ENCODE results near the gene FUBP3. TPM values are rescaled to one million over a fixed set of nuclear protein-coding genes. Genes with fewer than 3 reads are reported as not detected.
"Not testable (repeated sequence)": the region's sequence is repeated elsewhere in the genome, so short reads cannot be mapped to it uniquely, and the experiment has no call there.

FUBP3 gene
- total RNA-seq, 1 donor from 2014 or later: 37.4 TPM

DNA sequence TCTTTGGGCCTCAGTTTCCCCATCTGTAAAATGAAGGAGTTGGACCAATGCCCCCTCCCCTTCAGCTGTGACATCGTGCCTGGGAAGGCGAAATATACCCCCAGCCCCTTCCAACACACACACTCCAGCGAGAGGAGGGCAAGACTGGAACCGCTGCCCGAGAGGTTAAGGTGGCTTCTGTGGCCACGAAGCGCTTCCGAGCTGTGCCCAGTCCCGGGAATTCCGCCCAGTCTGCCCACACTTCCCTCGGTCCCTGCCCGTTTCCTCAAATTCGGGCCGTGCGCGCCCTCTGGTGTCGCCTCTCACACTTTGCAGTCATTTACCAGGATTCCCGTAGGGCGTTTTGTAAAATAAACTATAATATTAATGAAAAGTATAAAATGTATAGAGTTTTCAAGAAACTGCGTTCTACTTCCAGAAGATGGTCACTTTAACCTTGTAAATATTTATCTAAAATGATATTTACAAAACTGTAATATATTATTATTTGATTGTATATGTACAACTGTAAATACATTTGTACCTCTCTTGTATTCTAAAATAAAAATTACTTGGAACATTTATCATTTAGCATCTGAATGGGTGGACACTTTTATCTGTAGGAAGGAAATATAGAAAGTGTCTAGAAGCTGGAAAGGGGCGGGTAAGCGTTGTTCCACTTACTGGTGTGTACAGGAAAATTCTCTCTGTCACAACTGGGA lies 103.2 kb downstream of the FUBP3 start:
- peak; percentile 86 for DNase-seq

- DNase-seq: no peak
Measured at GRCh38 chr9:130685104-130685503, 105.7 kb downstream of the FUBP3 start.

DNA sequence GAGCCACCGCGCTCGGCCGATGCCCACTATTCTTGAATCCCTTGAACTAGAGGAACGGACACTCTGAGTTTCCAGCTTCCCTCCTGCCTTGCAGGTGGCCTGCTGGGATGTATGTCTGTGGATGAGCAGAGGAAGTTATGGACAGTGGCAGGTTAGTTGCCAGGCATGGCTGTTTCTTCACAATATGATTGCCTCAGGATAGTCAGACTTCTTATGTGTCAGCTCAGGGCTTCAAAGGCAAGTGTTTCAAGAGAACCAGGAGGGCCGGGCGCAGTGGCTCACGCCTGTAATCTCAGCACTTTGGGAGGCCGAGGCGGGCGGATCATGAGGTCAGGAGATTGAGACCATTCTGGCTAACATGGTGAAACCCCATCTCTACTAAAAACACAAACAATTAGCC lies 106.6 kb downstream of the FUBP3 start:
- not testable (repeated sequence) for DNase-seq

- no peak for DNase-seq
Measured at GRCh38 chr9:130687615-130688014, 108.2 kb downstream of the FUBP3 start.

Small RNAs within 50 kb of the gene (small RNA-seq; reads per million reads assigned to genes)
- not detected for gene MIR6856 (ENCODE audit: low replicate concordance)

Other genes with a start within 250 kb of the FUBP3 start
- gene ASS1, start 134.6 kb upstream of the FUBP3 start, total RNA-seq: 74.5 TPM
- gene PRDM12, start 85.0 kb downstream of the FUBP3 start, total RNA-seq: not detected
- gene EXOSC2, start 114.2 kb downstream of the FUBP3 start, total RNA-seq: 26.1 TPM